ENCODE measurements around the gene ATP8B3.
A peak's percentile ranks its signal among the peaks of the same experiment; 100 is the strongest.

ATP8B3 gene

GRCh38 chr19:1857648-1858326 is 45.7 kb upstream of the ATP8B3 start (continued):
- TF ChIP-seq TSHZ1 (tag by site-specific recombination; IDR thresholded peaks at IDR 0.05; ENCODE audit: borderline replicate concordance), result no peak
- peak; percentile 85 for TF ChIP-seq HIC1 (tag by site-specific recombination; IDR thresholded peaks at IDR 0.05)
- no peak for TF ChIP-seq ZNF26 (tag by site-specific recombination; IDR thresholded peaks at IDR 0.05)
- TF ChIP-seq ZNF513 (tag by site-specific recombination; IDR thresholded peaks at IDR 0.05), result no peak
- TF ChIP-seq SETDB1 (IDR thresholded peaks at IDR 0.05; ENCODE audit: insufficient read length, low read length), result no peak
- TF ChIP-seq PRDM10 (tag by site-specific recombination; IDR thresholded peaks at IDR 0.05), result peak; percentile 49; the same call in 1 of the 2 replicates
- no peak for TF ChIP-seq OSR2 (tag by site-specific recombination; IDR thresholded peaks at IDR 0.05)
- no peak for TF ChIP-seq ZBTB49 (tag by site-specific recombination; IDR thresholded peaks at IDR 0.05; ENCODE audit: low read depth)
- no peak for TF ChIP-seq RBAK (tag by site-specific recombination; IDR thresholded peaks at IDR 0.05)
- TF ChIP-seq KLF8 (tag by site-specific recombination; IDR thresholded peaks at IDR 0.05), result peak; percentile 42; the same call in 1 of the 2 replicates
- TF ChIP-seq ZNF549 (tag by site-specific recombination; IDR thresholded peaks at IDR 0.05), result no peak
- no peak for TF ChIP-seq ZNF747 (tag by site-specific recombination; IDR thresholded peaks at IDR 0.05)
- TF ChIP-seq ZNF37A (tag by site-specific recombination; IDR thresholded peaks at IDR 0.05), result no peak
- no peak for TF ChIP-seq ZNF266 (tag by site-specific recombination; IDR thresholded peaks at IDR 0.05; ENCODE audit: low read depth)
- no peak for TF ChIP-seq ZNF777 (tag by site-specific recombination; IDR thresholded peaks at IDR 0.05; ENCODE audit: borderline replicate concordance)
- TF ChIP-seq ZNF629 (tag by site-specific recombination; IDR thresholded peaks at IDR 0.05), result no peak
- TF ChIP-seq ZNF138 (tag by site-specific recombination; IDR thresholded peaks at IDR 0.05; ENCODE audit: borderline replicate concordance), result no peak
- TF ChIP-seq KLF1 (tag by site-specific recombination; IDR thresholded peaks at IDR 0.05), result peak; percentile 70
- no peak for TF ChIP-seq ZNF341 (tag by site-specific recombination; IDR thresholded peaks at IDR 0.05; ENCODE audit: low read depth)
- no peak; the same call in 1 of the 2 replicates for TF ChIP-seq SP2 (tag by site-specific recombination; IDR thresholded peaks at IDR 0.05)
- TF ChIP-seq MEIS1 (CRISPR knock-in tag; IDR thresholded peaks at IDR 0.05; ENCODE audit: borderline replicate concordance), result no peak
- no peak for TF ChIP-seq ZNF366 (tag by site-specific recombination; conservative IDR thresholded peaks at IDR 0.05)
- TF ChIP-seq ZXDB (tag by site-specific recombination; IDR thresholded peaks at IDR 0.05), result no peak
- no peak for TF ChIP-seq ZBTB8A (tag by site-specific recombination; IDR thresholded peaks at IDR 0.05)

Measured in HEK293 (cell line).